Mucosa of rectum (tissue), 2 donors: Measurements from ENCODE around the gene TFB1M.

Source experiments
- H3K27ac ChIP-seq, 2 donors: one replicate each; pipeline ENCODE4 v1.7.0; 2013; ENCODE audit warnings: inconsistent platforms in 2 of 2, low read depth in 2 of 2, low read length in 2 of 2
- H3K27me3 ChIP-seq, 2 donors: one replicate each; pipeline ENCODE4 v1.7.0; 2013; ENCODE audit warnings: low read length in 2 of 2; ENCODE audit not compliant: control insufficient read depth in 2 of 2, insufficient read depth in 2 of 2
- H3K36me3 ChIP-seq, 2 donors: one replicate each; pipeline ENCODE4 v1.7.0; 2013; ENCODE audit warnings: low read length in 2 of 2; ENCODE audit not compliant: control insufficient read depth in 2 of 2, insufficient read depth in 2 of 2
- H3K4me1 ChIP-seq, 2 donors: one replicate each; pipeline ENCODE4 v1.7.0; 2013; ENCODE audit warnings: low read length in 2 of 2, mild to moderate bottlenecking in 1 of 2; ENCODE audit not compliant: control insufficient read depth in 2 of 2, insufficient read depth in 2 of 2
- H3K4me3 ChIP-seq, 2 donors: one replicate each; pipeline ENCODE4 v1.7.0; 2013; ENCODE audit warnings: low read length in 2 of 2
- H3K9ac ChIP-seq, 2 donors: one replicate each; pipeline ENCODE4 v1.7.0; 2013; ENCODE audit warnings: low read length in 2 of 2, low read depth in 1 of 2, mild to moderate bottlenecking in 1 of 2
- H3K9me3 ChIP-seq, 2 donors: one replicate each; pipeline ENCODE4 v1.7.0; 2013; ENCODE audit warnings: low read length in 2 of 2; ENCODE audit not compliant: control insufficient read depth in 2 of 2
- donor health status: healthy.
- donor health status: Normal muscosa, but diverticular disease.

The TFB1M gene

DNA sequence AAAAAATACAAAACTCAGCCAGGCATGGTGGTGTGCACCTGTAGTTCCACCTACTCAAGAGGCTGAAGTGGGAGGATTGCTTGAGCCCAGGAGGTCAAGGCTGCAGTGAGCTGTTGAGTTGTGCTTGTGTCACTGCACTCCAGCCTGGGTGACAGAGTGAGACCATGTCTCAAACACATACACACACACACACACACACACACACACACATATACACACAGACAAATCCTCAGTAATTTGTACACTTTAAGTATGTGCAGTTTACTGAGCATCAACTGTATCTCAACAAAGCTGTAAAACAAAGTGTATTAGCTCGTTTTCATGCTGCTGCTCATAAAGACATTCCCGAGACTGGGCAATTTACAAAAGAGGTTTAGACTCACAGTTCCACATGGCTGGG, 7.3 kb downstream of the TFB1M start:
- H3K9me3 ChIP-seq: no peaks in the 10 kb centered on the region
- H3K27me3 ChIP-seq: no peaks in the 10 kb centered on the region
- no peak overlapping the region for H3K9ac ChIP-seq
- no peaks in the 10 kb centered on the region for H3K4me1 ChIP-seq
- no peak overlapping the region for H3K27ac ChIP-seq
- peaks cover 16 to 18% of the 10 kb centered on the region in 2 donors for H3K36me3 ChIP-seq
- no peak overlapping the region for H3K4me3 ChIP-seq

DNA sequence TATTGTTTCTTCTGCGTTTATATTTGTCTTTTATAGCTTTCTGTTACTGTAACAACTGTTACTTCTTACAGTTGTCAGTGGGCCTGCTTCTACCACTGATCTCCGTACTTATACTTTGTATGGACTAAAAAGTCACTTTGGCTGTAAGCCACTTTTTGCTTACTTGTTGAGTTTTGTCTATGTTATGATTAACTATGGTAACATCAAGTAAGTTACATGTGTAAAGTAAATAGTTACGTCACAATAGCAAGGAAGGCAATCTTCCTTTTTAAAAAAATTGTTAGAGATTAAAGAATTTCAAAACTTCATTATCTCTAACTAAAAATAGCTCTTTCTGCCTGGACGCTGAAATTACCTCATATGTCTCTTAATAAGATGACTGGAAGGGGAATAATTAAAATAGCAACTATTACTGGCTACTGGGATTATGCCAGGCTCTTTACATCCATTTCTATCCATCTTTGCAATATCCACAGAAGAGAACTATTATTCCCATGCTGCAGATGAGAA, 10.9 kb downstream of the TFB1M start:
- H3K9ac ChIP-seq: no peak overlapping the region
- H3K9me3 ChIP-seq: no peaks in the 10 kb centered on the region
- no peaks in the 10 kb centered on the region for H3K4me1 ChIP-seq
- H3K36me3 ChIP-seq: peaks cover 13 to 15% of the 10 kb centered on the region in 2 donors
- no peak overlapping the region for H3K4me3 ChIP-seq
- no peak overlapping the region for H3K27ac ChIP-seq
- H3K27me3 ChIP-seq: no peaks in the 10 kb centered on the region

DNA sequence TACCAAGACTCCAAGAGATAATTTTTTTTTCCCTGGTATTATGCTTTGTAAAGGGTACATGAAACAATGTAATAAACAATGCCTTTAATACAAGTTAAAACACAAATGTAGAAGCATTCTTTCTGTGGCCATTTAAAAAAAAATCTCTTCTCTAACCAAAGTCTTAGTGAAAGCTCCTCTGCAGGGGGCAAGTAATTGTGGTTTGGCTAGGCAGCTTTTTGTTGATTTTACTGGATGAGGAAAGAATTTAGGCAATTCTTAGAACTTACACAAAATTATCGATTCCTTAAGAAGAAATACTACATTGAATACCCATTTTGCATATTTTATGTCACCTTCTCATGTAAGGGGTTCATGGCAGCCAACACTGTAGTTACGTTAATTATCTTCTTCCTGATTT, 12.4 kb downstream of the TFB1M start:
- Histone ChIP-seq H3K9ac (no peak overlapping the region), H3K9me3 (no peaks in the 10 kb centered on the region), H3K27ac (no peak overlapping the region), H3K36me3 (peaks cover 10 to 14% of the 10 kb centered on the region in 2 donors), H3K27me3 (no peaks in the 10 kb centered on the region), H3K4me3 (no peak overlapping the region), H3K4me1 (no peaks in the 10 kb centered on the region)

DNA sequence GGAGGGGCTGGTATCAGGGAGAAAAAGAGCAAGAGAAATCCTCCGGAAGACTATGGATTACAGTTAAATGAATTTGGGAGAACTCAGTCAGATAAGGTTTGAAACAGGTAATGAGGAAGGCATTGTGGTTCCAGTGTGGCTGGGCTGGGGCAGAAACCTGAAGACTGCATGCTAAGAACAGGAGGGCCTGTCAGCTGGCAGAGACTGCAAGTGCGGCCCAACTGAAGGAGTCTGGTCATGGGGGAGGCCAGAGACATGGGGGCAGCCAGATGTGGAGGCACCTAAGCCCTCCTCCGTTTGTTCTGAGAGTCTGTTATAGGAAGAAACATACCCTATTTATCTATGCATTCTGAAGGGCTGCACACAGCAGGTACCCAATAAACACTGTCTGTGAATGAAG, 16.6 kb downstream of the TFB1M start:
- H3K4me3 ChIP-seq: no peak overlapping the region
- H3K27me3 ChIP-seq: no peaks in the 10 kb centered on the region
- H3K9ac ChIP-seq: no peak overlapping the region
- H3K27ac ChIP-seq: no peak overlapping the region
- H3K4me1 ChIP-seq: no peaks in the 10 kb centered on the region
- H3K36me3 ChIP-seq: peaks cover 19% of the 10 kb centered on the region in 2 donors
- no peaks in the 10 kb centered on the region for H3K9me3 ChIP-seq

DNA sequence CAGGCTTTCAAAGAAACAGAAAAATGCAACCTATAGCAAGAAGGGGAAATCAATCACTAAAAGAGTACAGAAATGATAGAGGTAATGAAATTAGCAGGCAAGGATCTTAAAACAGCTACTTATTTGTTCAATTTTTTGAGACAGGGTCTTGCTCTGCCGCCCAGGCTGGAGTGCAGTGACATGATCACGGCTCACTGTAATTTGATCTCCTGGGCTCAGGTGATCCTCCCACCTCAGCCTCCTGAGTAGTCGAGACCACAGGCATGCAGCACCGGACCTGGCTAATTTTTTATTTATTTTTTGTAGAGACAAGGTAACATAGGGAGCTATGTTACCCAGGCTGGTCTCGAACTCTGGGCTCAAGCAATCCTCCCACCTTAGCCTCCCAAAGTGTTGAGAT, 21.6 kb downstream of the TFB1M start:
- H3K9me3 ChIP-seq: no peaks in the 10 kb centered on the region
- H3K4me3 ChIP-seq: no peak overlapping the region
- H3K27me3 ChIP-seq: no peaks in the 10 kb centered on the region
- H3K9ac ChIP-seq: no peak overlapping the region
- H3K4me1 ChIP-seq: no peaks in the 10 kb centered on the region
- H3K36me3 ChIP-seq: peaks cover 19 to 29% of the 10 kb centered on the region in 2 donors
- no peak overlapping the region for H3K27ac ChIP-seq

DNA sequence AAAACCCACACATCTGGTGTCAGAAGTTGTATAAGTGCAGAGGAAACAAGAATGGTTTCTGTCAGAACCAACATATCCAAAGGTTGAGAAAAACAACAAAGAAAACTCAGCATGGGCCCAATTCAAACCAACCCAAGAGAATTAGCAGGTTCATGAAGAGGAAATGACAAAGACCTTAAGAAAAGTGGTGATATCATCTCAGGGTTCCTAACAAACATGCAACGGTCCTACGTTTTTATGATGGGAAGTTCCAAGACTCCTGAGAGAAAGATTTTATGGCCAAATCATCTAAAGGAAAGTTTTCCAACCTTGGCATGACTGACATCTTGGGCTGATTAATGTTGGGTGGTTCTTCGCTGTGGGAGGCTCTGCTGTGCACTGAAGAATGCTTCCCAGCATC, 23.0 kb downstream of the TFB1M start:
- peaks cover 17 to 25% of the 10 kb centered on the region in 2 donors for H3K36me3 ChIP-seq
- H3K27ac ChIP-seq: no peak overlapping the region
- no peak overlapping the region for H3K4me3 ChIP-seq
- H3K27me3 ChIP-seq: no peaks in the 10 kb centered on the region
- no peak overlapping the region for H3K9ac ChIP-seq
- H3K4me1 ChIP-seq: no peaks in the 10 kb centered on the region
- no peaks in the 10 kb centered on the region for H3K9me3 ChIP-seq

DNA sequence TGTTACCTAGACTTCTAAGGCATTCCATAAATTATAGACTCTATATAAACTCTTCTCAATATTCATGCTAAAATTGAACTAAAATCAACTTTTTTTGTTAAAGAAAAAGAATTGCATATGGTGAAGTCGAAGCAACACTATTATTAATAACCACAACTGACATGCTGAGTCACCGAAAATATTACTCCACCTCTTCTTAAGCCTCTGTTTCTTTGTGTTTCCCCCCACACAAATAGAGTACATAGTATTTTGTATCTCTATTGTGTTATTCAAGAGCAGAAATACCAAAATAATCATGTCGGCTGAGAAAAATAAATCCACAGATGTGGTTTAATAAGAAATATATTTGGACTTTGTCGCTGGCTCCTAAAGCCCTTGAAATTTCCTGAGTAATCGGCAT, 23.8 kb downstream of the TFB1M start:
- peaks cover 12 to 19% of the 10 kb centered on the region in 2 donors for H3K36me3 ChIP-seq
- H3K9me3 ChIP-seq: no peaks in the 10 kb centered on the region
- H3K9ac ChIP-seq: no peak overlapping the region

DNA sequence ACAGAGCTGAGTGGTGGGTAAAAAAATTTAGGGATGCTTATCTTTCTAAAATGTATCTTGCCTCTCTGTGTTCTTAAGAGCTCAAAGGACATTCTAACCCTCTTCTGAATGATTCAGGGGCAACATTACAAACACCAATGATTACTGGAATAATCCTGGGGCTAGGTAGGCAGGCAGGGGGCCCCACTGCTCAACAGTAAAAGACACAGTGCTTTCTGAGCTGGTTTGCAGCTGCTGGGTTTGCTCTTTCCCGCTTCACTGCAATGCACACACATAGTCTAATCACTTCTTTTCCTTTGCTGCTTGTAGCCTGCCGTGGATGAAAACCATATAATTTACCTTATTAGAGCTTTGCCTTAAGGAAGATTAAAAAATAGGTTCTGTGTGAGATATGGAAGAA, 26.5 kb downstream of the TFB1M start:
- peaks cover 16 to 29% of the 10 kb centered on the region in 2 donors for H3K36me3 ChIP-seq
- H3K27me3 ChIP-seq: no peaks in the 10 kb centered on the region
- H3K9ac ChIP-seq: no peak overlapping the region
- no peak overlapping the region for H3K27ac ChIP-seq
- H3K4me1 ChIP-seq: no peaks in the 10 kb centered on the region
- no peaks in the 10 kb centered on the region for H3K9me3 ChIP-seq
- no peak overlapping the region for H3K4me3 ChIP-seq

More for the DNA sequence above, 23.8 kb downstream of the TFB1M start:
- Histone ChIP-seq H3K27ac (no peak overlapping the region), H3K4me1 (no peaks in the 10 kb centered on the region), H3K4me3 (no peak overlapping the region), H3K27me3 (no peaks in the 10 kb centered on the region)

DNA sequence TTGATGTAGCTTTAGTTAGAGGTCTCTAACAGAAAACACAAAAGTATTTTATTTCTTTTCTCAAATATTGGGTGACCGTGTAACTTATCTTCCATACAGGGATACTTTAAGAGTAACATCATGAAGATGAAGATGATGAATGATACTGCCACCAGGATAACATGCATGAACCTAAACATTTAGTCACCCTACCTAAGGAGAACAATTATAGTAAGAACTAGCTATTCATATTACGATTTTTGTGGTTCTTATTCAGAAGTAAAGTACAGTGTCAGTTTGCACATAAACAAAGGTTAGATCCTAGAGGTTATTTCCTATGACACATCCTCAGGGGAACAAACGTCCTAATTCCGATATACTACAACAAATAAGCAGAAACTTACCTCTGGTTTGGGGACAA, 29.5 kb downstream of the TFB1M start:
- Histone ChIP-seq H3K9me3 (no peaks in the 10 kb centered on the region), H3K27me3 (no peaks in the 10 kb centered on the region), H3K27ac (no peak overlapping the region), H3K4me1 (no peaks in the 10 kb centered on the region), H3K9ac (no peak overlapping the region), H3K4me3 (no peak overlapping the region), H3K36me3 (peaks cover 20 to 24% of the 10 kb centered on the region in 2 donors)

DNA sequence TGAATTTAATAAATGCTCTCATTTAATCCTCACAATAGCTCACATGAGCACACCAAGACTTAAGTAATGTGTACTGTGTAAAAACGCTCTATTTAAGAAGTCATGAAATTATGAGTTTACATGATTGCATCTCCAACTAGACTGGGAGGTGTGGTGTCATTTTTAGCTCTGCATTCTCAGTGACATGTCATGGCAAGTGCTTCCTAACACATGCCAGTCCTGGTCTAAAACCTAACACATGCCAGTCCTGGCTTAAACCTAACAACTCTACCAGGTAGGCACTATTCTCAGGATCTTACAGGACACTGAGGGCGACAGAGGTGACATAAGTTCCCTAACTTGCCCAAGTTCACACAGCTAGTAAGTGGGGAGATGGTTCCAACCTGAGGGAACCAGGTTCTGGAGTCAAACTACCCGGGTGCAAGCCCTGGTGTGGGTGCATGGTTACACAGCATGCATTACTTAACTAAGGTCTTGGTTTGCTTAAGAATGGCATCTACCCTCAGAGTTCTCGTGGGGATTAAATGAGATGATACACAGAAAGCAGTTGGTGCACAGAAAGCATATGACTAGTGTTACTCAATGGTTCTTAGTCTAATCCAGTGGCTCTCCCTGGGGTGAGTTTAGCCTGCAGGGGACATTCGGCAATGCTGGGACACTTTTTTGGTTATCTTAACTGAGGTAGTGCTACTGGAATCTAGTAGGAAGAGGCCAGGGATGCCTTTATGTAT, 35.8 kb downstream of the TFB1M start:
- Histone ChIP-seq H3K27me3 (no peaks in the 10 kb centered on the region), H3K27ac (no peak overlapping the region), H3K9me3 (no peaks in the 10 kb centered on the region), H3K4me1 (peaks cover 0 to 4% of the 10 kb centered on the region in 2 donors), H3K4me3 (no peak overlapping the region), H3K36me3 (peaks cover 9 to 11% of the 10 kb centered on the region in 2 donors), H3K9ac (no peak overlapping the region)
